Activated gamma-delta T cell treated with Interleukin-2 at 50 U/mL for 16 hours (primary cell): ENCODE results near the gene PLXNA1.

Experiments used
- DNase-seq: peaks from one replicate; pipeline ENCODE4 v3.0.0-alpha.2; 2020

PLXNA1 gene

GRCh38 chr3:127003175-127003555, 20.2 kb downstream of the PLXNA1 start:
- DNase-seq: no peak

DNA sequence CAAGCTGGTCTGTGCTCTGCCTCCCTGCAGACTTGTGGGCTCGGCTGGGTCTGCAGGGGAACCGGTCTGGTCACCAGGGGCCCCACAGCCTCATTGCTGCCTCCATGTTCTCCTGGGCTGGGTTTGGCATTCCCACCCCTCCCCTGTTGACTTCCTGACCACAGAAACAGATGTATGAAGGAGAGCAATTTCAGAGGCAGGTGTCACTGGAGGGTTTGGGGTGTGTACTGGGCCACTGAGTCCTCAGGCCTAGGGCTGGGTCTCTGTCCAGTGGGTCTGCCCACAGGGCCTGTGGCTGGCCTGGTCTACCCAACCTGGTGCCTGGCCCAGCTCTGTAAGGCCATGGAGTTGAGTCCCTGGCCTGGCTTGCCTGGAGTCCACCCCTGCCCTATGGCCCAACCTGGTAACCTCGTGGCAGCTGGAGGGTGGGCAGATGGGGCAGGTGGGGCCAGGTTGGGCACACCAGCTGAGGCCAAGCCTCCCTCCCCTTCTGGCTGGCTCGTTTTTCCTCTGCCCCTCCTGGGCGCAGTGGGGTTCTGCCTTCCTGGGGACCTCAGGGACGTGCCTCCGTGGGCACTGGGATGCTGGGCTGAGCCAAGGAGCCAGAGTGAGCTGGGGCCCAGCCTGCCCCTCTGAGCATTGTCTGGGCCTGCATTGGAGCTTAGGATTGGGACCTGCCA, 20.8 kb downstream of the PLXNA1 start:
- DNase-seq: no peak

DNA sequence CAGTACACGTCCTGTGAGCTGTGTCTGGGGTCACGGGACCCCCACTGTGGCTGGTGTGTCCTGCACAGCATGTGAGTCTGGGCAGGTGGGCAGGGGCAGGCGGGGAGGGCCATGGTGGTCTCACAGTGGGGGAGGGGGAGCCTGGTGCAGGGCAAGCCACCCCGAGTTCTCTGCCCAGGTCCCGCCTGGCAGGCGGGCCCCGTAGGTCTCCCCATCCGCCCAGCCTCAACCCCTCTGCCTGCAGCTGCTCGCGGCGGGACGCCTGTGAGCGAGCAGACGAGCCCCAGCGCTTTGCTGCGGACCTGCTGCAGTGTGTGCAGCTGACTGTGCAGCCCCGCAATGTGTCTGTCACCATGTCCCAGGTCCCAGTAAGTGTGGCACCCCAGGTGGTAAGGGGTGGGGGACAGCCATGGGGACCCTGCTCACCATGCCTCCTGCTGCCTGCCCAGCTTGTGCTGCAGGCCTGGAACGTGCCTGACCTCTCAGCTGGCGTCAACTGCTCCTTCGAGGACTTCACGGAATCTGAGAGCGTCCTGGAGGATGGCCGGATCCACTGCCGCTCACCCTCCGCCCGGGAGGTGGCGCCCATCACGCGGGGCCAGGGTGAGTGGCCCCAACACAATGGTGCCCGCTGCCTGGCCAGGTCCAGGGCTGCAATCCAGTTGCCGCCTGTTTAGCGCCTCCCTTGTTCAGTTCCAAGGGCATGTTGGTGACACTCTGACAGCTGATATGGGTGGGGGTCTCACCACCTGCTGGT, 21.9 kb downstream of the PLXNA1 start:
- DNase-seq: no peak

- DNase-seq: no peak
Observed at GRCh38 chr3:127005864-127006500, 23.1 kb downstream of the PLXNA1 start.

DNA sequence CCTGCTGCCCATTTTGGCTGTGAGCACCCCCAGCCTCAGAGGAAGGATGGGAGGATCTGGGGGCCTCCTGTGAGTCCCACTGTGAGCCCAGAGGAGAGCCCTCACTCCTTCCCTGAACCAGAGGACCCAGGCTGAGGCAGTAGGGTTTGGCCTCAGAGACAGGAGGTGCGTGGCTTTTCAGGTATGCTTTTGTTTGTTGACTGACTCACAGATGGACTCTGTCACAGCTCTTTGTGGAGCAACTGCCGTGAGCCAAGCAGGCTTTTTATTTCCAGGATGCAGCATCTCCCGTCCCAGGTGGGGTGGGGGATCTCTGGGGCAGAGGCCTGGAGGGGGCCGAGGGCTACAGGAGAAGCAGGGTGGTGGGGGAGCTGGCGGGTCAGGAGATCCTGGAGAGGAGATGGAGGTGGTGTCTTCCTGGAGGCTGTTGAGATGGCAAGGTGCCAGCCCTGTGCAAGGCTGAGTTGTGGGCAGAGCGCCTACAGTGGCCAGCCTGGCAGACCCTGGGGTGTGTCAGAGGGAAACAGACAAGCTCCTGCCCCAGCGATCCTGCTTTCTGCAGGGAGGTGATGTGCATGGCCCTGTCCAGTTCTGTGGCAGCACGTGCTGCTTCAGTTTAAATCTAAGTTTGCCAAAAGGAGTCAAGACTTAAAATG, 24.0 kb downstream of the PLXNA1 start:
- DNase-seq: no peak

DNA sequence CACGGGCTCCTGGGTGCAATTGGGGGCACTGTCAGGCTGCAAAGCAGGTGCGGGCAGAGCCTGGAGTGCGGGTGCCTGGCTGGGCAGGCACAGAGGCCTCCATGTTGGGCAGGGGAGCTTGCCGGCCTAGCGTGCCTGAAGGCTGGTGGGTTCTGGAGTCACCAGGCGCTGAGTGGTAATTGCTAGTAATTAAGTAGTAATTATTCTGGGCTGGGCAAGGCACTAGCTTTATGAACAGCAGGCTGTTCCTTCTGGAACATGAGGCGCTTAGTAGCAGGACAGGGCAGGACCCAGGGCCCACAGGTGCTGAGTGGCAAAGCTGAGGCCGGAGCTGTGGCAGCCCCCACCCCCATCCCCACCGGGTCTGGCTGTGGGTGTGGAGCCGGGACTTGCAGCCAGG, 25.3 kb downstream of the PLXNA1 start:
- DNase-seq: no peak

- DNase-seq: no peak
Observed at GRCh38 chr3:127009531-127009930, 26.6 kb downstream of the PLXNA1 start.

- DNase-seq: no peak
Observed at GRCh38 chr3:127011270-127011992, 28.5 kb downstream of the PLXNA1 start.

- DNase-seq: no peak
Observed at GRCh38 chr3:127012091-127012490, 29.2 kb downstream of the PLXNA1 start.

DNA sequence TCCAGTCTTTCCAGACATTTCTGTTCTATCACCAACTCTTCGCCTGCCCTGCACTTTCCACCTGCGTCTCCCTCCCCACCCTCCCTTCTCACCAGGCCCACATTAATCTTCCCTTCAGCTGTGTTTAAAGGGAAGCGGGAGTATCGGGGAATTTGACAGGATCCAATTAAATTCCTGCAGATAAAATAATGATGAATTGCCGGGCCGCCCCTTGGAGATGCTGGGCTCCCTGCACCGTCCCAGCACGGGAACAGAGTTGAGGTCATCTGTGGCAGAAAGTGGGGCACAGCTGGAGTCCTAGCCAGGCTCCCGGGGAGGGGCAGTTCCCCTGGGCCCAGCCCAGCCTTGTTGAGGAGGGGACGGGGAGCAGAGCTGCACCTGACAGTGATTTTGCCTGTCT, 30.3 kb downstream of the PLXNA1 start:
- no peak for DNase-seq

- no peak for DNase-seq
Observed at GRCh38 chr3:127013758-127014535, 31.0 kb downstream of the PLXNA1 start.

GRCh38 chr3:127014536-127015281, 31.8 kb downstream of the PLXNA1 start:
- no peak for DNase-seq

DNA sequence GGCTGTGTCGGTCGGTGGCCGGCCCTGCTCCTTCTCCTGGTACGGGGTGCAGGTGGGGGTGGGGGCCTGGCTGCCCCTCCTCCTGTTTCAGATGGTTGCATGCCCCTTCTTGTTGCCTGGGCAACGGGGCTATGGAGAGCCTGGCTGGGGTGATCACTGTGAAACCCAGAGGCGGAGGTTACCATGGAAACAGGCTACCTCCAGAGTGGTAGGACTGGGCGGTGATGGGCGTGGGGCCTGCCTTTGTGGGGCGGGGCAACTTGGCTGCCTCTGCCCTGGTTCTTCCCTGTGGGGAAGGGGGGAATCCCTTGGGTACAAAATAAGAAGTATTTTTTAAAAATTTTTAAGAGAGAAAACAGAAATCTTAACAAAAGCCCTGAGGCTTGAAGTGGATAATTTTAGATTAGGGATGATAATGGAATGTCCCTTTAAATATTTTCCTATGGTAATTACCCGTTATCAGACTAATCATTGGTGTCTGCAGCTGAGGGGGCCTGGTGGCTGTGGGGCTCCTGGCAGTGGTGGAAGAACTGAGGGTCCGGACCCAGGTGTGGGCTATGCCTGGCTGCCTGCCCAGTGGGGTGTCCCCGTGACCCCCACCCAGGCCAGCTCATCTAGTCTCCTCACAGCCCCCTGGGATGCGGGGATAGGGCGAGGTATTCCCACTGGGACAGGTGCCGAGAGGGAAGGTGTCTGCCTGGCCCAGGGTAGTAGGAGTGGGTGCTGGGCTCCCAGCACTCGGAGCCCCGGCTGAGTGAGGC, 32.5 kb downstream of the PLXNA1 start:
- no peak for DNase-seq

- no peak for DNase-seq
Observed at GRCh38 chr3:127016043-127016343, 33.1 kb downstream of the PLXNA1 start.

DNA sequence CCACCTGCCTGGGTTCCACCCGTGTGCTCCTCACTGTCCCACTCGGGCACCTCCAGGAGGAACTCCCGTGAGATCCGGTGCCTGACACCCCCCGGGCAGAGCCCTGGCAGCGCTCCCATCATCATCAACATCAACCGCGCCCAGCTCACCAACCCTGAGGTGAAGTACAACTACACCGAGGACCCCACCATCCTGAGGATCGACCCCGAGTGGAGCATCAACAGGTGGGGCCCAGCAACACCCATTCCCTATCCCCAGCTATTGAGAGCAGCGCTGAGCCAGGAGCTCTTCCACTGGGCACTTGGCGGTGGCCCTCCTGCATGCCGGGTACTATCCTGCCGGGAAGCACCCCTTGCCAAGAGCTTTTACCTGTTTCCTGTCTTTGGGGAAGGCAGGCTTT, 33.5 kb downstream of the PLXNA1 start:
- DNase-seq: no peak

DNA sequence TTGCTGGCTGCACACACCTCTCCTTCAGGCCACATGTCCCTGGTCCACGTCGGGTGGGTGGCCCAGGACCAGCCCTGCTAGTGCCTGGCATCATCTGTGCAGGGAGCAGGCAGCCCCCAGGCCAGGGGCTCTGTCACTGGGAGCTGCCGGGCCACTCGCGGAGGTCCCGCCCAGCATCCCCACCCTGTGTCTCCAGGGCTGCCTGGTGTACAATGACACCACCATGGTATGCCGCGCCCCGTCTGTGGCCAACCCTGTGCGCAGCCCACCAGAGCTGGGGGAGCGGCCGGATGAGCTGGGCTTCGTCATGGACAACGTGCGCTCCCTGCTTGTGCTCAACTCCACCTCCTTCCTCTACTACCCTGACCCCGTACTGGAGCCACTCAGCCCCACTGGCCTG, 34.3 kb downstream of the PLXNA1 start:
- DNase-seq: no peak

DNA sequence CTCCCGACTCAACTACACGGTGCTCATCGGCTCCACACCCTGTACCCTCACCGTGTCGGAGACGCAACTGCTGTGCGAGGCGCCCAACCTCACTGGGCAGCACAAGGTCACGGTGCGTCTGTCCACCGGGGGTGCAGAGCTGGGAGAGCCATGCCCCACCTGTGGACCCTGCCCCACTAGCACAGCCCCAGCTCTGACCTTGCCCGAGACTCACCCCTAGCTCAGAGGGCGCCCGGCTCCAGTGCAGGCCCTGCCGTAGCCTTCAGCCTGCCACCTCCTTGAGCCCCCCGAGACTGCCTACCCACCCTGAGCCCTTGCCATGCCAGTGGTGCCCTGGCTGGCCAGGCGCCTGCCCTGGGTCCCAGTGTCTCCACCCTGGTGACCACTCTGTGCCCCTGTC, 34.9 kb downstream of the PLXNA1 start:
- DNase-seq: no peak

DNA sequence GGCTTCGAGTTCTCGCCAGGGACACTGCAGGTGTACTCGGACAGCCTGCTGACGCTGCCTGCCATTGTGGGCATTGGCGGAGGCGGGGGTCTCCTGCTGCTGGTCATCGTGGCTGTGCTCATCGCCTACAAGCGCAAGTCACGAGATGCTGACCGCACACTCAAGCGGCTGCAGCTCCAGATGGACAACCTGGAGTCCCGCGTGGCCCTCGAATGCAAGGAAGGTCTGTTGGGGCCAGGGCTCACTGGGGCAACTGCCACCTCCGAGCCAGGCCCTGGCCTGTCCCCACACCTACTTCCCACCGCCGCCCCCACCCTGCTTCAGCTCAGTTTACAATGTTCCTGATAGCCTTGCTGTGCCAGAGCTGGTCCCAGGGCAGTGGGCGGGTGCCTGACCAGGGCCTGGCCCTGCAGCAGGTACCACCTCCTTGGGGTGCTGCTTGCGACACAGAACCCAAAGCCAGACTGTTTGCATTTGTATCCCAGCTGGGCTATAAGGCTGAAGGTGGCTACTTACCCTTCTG, 35.5 kb downstream of the PLXNA1 start:
- DNase-seq: no peak

DNA sequence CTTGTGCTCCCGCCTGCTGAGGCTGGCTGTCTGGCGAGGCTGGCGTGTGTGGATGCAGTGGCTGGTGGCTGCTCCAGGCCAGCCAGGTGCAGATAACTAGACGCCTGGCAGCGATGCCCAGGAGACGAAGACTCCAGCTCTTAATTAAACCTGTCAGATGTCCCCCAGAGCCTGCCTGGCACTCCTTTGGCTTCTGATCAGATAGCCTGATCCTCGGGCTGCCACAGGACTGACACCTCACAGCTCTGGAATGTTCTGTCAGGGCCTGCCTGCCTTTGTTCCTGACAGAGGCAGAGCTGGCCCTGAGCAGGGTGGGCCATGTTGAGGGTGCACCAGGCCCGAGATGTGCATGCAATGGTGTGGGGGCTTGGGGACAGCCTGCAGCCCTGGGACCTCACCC, 36.5 kb downstream of the PLXNA1 start:
- no peak for DNase-seq

DNA sequence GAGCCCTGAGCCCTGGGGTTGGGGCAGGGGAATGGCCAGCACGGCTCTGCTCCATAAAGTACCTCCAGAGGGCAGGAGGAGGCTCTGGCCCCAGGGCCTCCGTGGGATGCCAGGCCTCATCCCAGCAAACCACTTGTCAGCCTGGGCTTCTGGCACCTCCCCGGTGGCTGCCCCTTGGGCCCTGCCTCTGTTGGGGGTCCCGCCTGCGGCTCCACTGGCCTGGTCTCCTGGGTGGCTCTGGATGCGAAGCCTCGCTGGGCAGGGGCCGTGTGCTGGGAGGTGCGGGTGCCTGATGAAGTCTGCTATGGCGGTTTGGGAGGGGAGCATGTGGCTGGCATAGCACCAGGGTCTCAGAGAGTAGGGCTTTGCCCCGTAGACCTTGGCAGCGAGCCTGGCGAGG, 37.6 kb downstream of the PLXNA1 start:
- DNase-seq: no peak

GRCh38 chr3:127022849-127023248, 39.9 kb downstream of the PLXNA1 start:
- DNase-seq: no peak
